ENCODE data around the gene TMCO5A. TPM values are rescaled to one million over a fixed set of nuclear protein-coding genes. Genes with fewer than 3 reads are reported as not detected.
A peak's percentile ranks its signal among the peaks of the same experiment; 100 is the strongest.
"Not testable (repeated sequence)": the region's sequence is repeated elsewhere in the genome, so short reads cannot be mapped to it uniquely, and the experiment has no call there.

Gene TMCO5A
- not detected for total RNA-seq

- ATAC-seq = no peak
Observed at GRCh38 chr15:37934340-37934739, at the start of gene TMCO5A. TMCO5A (plus strand) TSS chr15:37934640; CDS start chr15:37936324, 1,684 bp downstream.

- no peak for ATAC-seq
Observed at GRCh38 chr15:37885651-37886050, 48.8 kb upstream of the TMCO5A start.

GRCh38 chr15:37888356-37888755, 46.1 kb upstream of the TMCO5A start:
- no peak for ATAC-seq

- no peak for ATAC-seq
Observed at GRCh38 chr15:37891766-37892368, 42.6 kb upstream of the TMCO5A start.

GRCh38 chr15:37893309-37893708, 41.1 kb upstream of the TMCO5A start:
- ATAC-seq = no peak

GRCh38 chr15:37898362-37898761, 36.1 kb upstream of the TMCO5A start:
- ATAC-seq = no peak

- ATAC-seq = no peak
Observed at GRCh38 chr15:37900326-37901221, 33.9 kb upstream of the TMCO5A start.

GRCh38 chr15:37902126-37902525, 32.3 kb upstream of the TMCO5A start:
- ATAC-seq = no peak

GRCh38 chr15:37903919-37904625, 30.4 kb upstream of the TMCO5A start:
- no peak for ATAC-seq

GRCh38 chr15:37907136-37907535, 27.3 kb upstream of the TMCO5A start:
- no peak for ATAC-seq

GRCh38 chr15:37921527-37922385, 12.7 kb upstream of the TMCO5A start:
- ATAC-seq = peak; percentile 18

- ATAC-seq = no peak
Observed at GRCh38 chr15:37926136-37926535, 8.3 kb upstream of the TMCO5A start.

- ATAC-seq = no peak
Observed at GRCh38 chr15:37929238-37929637, 5.2 kb upstream of the TMCO5A start.

- no peak for ATAC-seq
Observed at GRCh38 chr15:37931321-37931720, 3.1 kb upstream of the TMCO5A start.

GRCh38 chr15:37931868-37932267, 2.6 kb upstream of the TMCO5A start:
- no peak for ATAC-seq

- ATAC-seq = no peak
Observed at GRCh38 chr15:37932549-37932948, 1.9 kb upstream of the TMCO5A start.

- no peak for ATAC-seq
Observed at GRCh38 chr15:37933666-37934065, 774 bp upstream of the TMCO5A start.

GRCh38 chr15:37940876-37941275, 6.4 kb downstream of the TMCO5A start:
- no peak for ATAC-seq

GRCh38 chr15:37941779-37942178, 7.3 kb downstream of the TMCO5A start:
- ATAC-seq = no peak

GRCh38 chr15:37951999-37952398, 17.6 kb downstream of the TMCO5A start:
- ATAC-seq = no peak

- ATAC-seq = not testable (repeated sequence)
Observed at GRCh38 chr15:37960742-37961141, 26.3 kb downstream of the TMCO5A start.

- no peak for ATAC-seq
Observed at GRCh38 chr15:37967788-37968187, 33.3 kb downstream of the TMCO5A start.
